ENCODE data around the gene RGS14.
"Not testable (repeated sequence)": the region's sequence is repeated elsewhere in the genome, so short reads cannot be mapped to it uniquely, and the experiment has no call there.

RGS14 gene

DNA sequence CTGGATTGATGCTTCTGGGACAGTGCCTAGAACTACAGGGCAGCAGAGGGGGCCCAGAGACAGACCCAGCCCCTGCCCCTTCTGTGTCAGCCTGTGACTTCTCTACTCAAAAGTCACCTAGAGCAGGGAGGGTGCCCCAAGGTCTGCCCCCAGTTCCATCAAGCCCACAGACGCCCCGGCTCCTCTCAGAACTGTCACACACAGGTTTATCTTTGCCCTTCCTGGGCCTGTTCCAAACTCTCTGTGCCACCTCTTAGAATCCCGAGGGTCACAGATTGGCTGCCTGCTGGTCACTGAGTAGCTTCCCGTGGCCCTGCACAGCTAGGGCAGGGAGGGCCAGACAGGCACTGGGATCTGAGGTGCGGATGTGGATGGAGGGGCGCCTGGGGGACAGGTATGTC is 1.7 kb downstream of the RGS14 start:
- ATAC-seq (replicated peaks): no peak
- peak overlapping the region; percentile 92 to 98 for H3K27ac Mint-ChIP-seq
- no peak for DNase-seq
- no peaks in the 10 kb centered on the region for H3K9me3 Mint-ChIP-seq
- H3K27me3 Mint-ChIP-seq: no peaks in the 10 kb centered on the region
- H3K36me3 Mint-ChIP-seq (ENCODE audit: insufficient read depth): peaks cover 31% of the 10 kb centered on the region
- H3K4me1 Mint-ChIP-seq (ENCODE audit: low read depth in 2 of 2): peaks cover 70 to 71% of the 10 kb centered on the region in 2 donors
- peak overlapping the region; percentile 87 to 96 for H3K4me3 Mint-ChIP-seq

DNA sequence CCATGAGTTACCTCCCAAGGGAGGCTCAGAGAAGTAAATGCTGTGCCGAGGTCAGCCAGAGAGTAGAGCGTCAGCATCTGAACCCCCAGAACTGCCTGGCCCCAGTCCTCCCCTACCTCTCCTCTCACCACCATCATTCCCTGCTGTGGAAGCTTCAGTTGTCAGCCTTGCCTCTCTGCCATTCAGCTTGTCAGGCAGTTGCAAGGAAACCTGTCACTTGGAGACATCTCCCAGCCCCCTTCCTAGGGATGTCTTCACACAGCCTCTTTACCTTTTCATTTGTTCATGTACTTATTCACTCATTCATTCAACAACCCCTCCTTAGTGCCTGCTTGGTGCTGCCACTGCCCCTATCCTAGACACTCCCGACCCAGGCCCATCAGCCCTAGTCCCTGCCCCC is 2.1 kb downstream of the RGS14 start:
- Mint-ChIP-seq H3K36me3 (ENCODE audit: insufficient read depth) (peaks cover 32% of the 10 kb centered on the region), H3K4me1 (ENCODE audit: low read depth in 2 of 2) (peaks cover 68 to 71% of the 10 kb centered on the region in 2 donors), H3K9me3 (no peaks in the 10 kb centered on the region), H3K4me3 (peak overlapping the region; percentile 87 to 96), H3K27ac (peak overlapping the region; percentile 92 to 98), H3K27me3 (no peaks in the 10 kb centered on the region)
- DNase-seq (no peak), ATAC-seq (replicated peaks) (no peak)

DNA sequence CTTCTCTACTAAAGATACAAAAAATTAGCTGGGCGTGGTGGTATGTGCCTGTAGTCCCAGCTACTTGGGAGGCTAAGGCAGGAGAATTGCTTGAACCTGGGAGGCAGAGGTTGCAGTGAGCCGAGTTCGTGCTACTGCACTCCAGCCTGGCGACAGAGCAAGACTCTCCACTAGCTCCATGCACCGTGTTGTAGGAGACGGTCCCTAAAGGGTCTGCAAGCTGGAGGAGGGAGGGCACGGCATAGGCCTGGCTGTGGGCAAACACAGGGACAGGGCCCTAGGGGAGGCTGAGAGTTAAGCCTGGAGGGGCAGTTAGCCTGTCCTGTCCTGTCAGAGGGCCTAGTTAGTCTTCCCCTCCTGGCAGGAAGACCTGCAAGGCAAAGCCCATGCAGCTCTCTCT is 3.0 kb downstream of the RGS14 start:
- Mint-ChIP-seq H3K4me1 (ENCODE audit: low read depth in 2 of 2) (peaks cover 65% of the 10 kb centered on the region in 2 donors), H3K4me3 (peak overlapping the region; percentile 31), H3K36me3 (ENCODE audit: insufficient read depth) (peaks cover 32% of the 10 kb centered on the region), H3K27ac (peak overlapping the region in 1 of 2 donors; percentile 92)
- not testable (repeated sequence) for H3K27me3 Mint-ChIP-seq; H3K9me3 Mint-ChIP-seq; ATAC-seq (replicated peaks); DNase-seq

DNA sequence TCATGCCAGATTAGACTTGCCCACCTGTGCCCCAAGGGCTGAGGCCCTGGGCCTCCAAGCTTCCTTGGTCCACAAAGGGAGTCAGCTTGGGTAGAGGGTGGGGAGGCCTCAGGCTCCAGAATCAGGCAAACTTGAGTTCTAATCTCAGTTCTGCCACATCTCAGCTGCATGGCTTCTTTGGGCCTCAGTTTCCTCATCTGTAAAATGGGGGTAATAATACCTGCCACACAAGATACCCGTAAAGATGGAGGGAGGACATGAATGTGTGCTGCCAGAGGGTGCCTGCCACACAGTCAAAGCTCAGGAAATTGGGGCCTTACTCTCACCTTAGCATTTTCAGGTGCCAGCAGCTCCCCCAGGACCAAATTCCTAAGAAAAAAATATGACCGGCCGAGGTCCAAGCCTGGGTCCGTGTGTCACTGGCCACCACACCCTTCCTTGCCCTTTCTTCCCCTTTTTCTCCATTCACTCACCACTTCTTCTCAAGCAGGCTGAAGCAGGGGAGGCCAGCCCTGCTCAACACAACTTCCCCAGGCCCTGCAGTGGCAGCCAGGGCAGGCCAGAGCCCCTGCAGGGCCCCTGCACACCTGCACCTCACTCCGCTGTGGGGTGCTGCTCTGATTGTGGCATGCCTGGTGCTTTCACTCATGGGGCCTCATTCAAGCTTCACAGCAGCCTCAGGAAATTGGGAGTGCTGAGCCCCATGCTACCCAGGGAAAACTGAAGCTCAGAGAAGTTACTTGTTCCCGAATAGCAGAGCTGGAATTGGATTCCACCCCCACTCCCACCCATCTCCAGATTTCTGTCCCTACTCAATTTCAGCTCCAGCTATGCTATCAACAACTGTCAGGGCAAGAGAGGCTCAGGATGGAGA is 3.9 kb downstream of the RGS14 start:
- ATAC-seq (replicated peaks) (no peak), DNase-seq (no peak)
- Mint-ChIP-seq H3K4me1 (ENCODE audit: low read depth in 2 of 2) (peaks cover 59 to 60% of the 10 kb centered on the region in 2 donors), H3K27ac (peak overlapping the region; percentile 85 to 92), H3K4me3 (peak overlapping the region; percentile 85 to 86), H3K9me3 (no peaks in the 10 kb centered on the region), H3K36me3 (ENCODE audit: insufficient read depth) (peaks cover 32% of the 10 kb centered on the region), H3K27me3 (no peaks in the 10 kb centered on the region)

DNA sequence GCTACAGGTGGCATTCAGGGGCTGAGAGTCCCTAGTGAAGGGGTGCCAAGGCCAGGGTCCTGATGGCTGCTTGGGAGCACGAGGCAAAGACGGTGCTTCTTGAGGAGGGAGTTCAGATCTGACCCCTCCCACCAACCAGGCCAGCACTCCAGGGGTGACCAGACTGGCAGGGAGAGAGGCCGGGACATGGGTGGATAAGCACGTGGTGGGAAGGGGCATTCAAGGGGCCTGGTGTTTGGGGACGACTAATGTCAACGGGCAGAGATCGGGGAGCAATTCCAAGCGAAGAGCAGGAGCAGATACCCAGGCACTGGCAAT is 4.5 kb downstream of the RGS14 start:
- ATAC-seq (replicated peaks) (no peak), DNase-seq (no peak)
- H3K27me3 Mint-ChIP-seq: no peaks in the 10 kb centered on the region
- H3K36me3 Mint-ChIP-seq (ENCODE audit: insufficient read depth): peaks cover 32% of the 10 kb centered on the region
- peaks cover 54% of the 10 kb centered on the region in 2 donors for H3K4me1 Mint-ChIP-seq (ENCODE audit: low read depth in 2 of 2)
- peak overlapping the region; percentile 85 to 86 for H3K4me3 Mint-ChIP-seq
- peak overlapping the region; percentile 85 to 92 for H3K27ac Mint-ChIP-seq
- no peaks in the 10 kb centered on the region for H3K9me3 Mint-ChIP-seq

DNA sequence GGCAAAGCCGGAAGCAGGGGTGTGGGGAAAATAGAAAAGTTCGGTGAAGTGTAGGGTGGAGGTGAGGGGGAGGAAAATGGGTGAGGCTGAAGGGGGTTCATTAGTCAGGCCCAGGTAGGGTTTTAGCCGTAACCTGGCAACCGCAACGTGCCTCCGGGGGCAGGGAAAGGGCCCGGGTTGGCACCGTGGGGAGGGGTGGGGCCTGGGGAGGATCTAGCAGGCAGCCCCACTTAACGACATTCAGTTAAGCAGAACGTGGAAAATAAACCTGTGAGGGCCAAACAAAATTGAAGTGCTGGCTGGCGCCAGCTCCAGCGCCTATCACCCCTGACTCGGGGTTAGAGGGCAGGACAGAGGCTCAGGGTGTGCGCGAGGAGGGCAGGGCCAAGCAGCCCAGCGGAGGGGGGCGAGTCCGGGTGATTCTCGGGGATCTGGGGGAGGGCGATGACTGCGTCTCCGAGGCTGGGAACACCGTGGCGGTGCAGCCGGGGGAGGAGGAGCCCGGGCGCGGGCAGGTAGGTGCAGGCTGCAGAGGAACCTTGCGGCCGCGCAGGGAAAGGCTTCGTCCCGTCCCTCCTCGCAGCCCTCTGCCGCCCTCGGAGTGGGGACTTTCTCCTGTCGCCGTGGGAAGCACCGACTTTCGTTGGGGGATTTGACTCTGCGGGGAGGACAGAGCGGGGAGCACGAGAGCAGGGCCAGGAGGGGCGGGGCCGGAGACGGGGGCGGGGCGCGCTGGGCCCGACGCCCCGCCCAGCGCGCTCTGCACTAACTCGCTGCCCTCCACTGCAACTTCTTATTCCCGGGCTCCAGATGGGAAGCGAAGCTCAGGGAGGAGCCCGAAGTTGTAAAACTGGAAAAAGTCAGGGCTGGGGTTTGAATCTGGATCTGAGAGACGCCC is 5.1 kb downstream of the RGS14 start:
- Mint-ChIP-seq H3K27me3 (no peaks in the 10 kb centered on the region), H3K4me1 (ENCODE audit: low read depth in 2 of 2) (peaks cover 49% of the 10 kb centered on the region in 2 donors), H3K36me3 (ENCODE audit: insufficient read depth) (peaks cover 28% of the 10 kb centered on the region), H3K27ac (peak overlapping the region; percentile 85 to 92), H3K9me3 (no peaks in the 10 kb centered on the region), H3K4me3 (peak overlapping the region; percentile 85 to 86)
- DNase-seq (peak; percentile 46 to 50 (median 48)), ATAC-seq (replicated peaks) (peak; percentile 74)

DNA sequence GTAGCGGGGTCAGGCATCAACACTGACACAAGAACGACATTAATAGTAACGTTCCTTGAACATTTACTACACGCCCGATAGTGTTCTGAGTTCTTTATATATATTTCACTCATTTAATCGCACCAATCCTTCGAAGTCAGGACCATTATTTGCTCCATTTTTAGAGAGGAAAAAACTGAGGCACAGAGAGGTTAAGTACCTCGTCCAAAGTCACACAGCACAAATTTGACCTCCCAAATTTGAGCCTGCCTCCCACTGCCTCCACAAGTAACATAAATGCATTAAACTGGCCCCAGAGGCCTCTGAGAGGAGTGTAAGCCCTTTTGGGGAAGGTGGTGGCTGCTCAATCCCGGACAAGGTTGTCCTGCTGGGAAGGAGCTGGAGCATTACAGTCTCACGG is 5.8 kb downstream of the RGS14 start:
- Mint-ChIP-seq H3K36me3 (ENCODE audit: insufficient read depth) (peaks cover 29% of the 10 kb centered on the region), H3K27ac (peak overlapping the region in 1 of 2 donors; percentile 56)

DNA sequence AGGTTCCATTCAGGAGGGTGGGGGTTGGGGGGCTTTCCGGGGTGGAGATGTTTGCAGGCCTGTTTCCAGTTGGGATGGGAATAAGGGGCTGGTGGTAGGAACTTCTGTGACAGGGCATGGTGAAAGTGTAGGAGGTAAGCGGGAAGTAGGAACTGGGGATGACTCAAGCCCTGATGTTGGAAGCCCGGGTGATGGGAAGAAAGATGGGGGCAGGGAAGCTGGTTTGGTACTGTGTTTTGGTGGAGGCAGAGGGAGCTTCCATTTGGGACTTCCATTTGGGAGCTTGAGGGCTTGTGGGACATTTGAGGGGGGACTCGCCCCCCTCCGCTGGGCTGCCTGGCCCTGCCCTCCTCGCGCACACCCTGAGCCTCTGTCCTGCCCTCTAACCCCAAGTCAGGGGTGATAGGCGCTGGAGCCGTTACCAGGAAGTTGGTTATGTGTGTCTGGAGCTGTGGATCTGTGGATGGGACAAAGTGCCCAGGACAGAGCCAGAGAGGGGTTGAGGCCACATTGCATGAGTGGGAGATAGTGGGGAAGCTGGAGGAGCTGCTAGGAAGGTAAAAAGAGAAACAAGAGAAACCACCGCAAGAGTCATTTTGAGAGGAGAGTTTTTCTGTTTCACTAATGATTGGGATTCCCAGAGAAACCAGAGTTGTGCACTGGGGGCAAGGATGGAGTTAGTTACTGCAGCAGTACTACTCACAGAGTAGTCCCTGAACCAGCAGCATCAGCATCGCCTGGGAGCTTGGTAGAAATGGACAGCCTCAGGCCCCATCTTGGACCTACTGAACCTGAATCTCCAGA is 6.6 kb downstream of the RGS14 start:
- H3K27me3 Mint-ChIP-seq: no peaks in the 10 kb centered on the region
- H3K36me3 Mint-ChIP-seq (ENCODE audit: insufficient read depth): peaks cover 37% of the 10 kb centered on the region
- H3K9me3 Mint-ChIP-seq: no peaks in the 10 kb centered on the region
- ATAC-seq (replicated peaks) (no peak), DNase-seq (no peak)
- H3K4me1 Mint-ChIP-seq (ENCODE audit: low read depth in 2 of 2): peaks cover 45 to 51% of the 10 kb centered on the region in 2 donors
- peak overlapping the region; percentile 29 to 86 for H3K4me3 Mint-ChIP-seq
- H3K27ac Mint-ChIP-seq: peak overlapping the region; percentile 56 to 65

More for the DNA sequence above, 5.8 kb downstream of the RGS14 start:
- Mint-ChIP-seq H3K27me3 (no peaks in the 10 kb centered on the region), H3K9me3 (no peaks in the 10 kb centered on the region), H3K4me3 (peak overlapping the region; percentile 85 to 86), H3K4me1 (ENCODE audit: low read depth in 2 of 2) (peaks cover 46 to 51% of the 10 kb centered on the region in 2 donors)
- ATAC-seq (replicated peaks) (no peak), DNase-seq (no peak)

DNA sequence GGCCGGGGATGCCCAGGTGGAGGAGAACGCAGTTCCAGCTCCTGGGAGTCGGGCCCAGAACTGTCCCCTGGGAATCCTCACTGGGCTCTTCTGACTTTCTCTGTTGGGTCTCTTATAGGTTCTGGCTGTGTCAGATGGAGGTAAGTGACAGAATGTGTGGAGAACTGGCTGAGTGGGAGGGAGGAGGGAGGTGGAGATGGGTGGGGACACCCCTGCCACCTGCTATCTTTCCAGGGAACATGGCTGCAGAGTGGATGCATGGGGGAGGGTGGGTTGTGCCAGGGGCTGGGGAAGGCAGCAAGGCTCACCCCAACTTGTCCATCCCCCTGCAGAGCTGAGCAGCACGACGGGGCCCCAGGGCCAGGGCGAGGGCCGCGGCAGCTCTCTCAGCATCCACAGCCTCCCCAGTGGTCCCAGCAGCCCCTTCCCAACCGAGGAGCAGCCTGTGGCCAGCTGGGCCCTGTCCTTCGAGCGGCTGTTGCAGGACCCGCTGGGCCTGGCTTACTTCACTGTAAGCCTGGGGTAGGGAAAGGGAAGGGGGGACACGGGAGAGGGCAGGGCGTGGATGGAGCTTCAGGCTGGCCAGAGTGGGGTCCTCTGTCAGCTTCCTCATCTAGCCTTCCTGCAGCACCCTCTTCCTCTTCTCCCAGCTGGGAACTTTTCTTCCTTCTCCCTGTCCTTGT is 8.3 kb downstream of the RGS14 start:
- no peaks in the 10 kb centered on the region for H3K9me3 Mint-ChIP-seq
- no peak overlapping the region for H3K4me3 Mint-ChIP-seq
- ATAC-seq (replicated peaks) (no peak), DNase-seq (no peak)
- peak overlapping the region; percentile 65 to 72 for H3K27ac Mint-ChIP-seq
- H3K36me3 Mint-ChIP-seq (ENCODE audit: insufficient read depth): peaks cover 36% of the 10 kb centered on the region
- H3K4me1 Mint-ChIP-seq (ENCODE audit: low read depth in 2 of 2): peaks cover 39 to 41% of the 10 kb centered on the region in 2 donors
- no peaks in the 10 kb centered on the region for H3K27me3 Mint-ChIP-seq

DNA sequence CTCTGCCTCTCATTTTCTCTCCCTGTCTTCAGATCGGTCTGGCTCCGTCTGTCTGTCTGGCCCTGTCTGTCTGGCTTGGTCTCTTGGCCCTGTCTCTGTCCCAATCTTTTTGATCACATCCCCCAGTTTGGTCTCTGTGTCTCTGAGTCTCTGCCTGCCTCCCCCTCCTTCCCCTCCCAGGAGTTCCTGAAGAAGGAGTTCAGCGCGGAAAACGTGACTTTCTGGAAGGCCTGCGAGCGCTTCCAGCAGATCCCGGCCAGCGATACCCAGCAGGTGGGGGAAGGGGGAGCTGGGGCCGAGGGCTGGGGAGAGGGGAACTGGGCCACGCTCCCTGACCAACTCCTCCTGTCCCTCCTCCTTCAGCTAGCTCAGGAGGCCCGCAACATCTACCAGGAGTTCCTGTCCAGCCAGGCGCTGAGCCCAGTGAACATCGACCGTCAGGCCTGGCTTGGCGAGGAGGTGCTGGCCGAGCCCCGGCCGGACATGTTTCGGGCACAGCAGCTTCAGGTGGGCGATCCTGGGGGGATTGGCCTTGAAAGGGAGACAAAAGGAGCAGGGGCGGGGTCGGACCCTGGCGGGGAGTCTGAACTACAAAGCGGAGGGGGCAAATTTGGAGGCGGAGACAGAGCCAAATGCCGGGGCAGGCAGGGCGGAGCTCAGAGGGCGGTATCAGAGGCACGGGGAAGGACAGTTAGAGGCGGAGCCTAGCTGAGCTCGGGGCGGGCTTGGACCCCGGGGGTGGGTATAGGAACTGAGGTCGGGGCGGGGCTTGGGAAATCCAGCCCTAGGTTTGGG is 9.0 kb downstream of the RGS14 start:
- ATAC-seq (replicated peaks): no peak
- Mint-ChIP-seq H3K4me1 (ENCODE audit: low read depth in 2 of 2) (peaks cover 42 to 44% of the 10 kb centered on the region in 2 donors), H3K27ac (peak overlapping the region in 1 of 2 donors; percentile 72), H3K4me3 (no peak overlapping the region), H3K9me3 (no peaks in the 10 kb centered on the region), H3K27me3 (no peaks in the 10 kb centered on the region), H3K36me3 (ENCODE audit: insufficient read depth) (peaks cover 42% of the 10 kb centered on the region)
- DNase-seq: no peak

DNA sequence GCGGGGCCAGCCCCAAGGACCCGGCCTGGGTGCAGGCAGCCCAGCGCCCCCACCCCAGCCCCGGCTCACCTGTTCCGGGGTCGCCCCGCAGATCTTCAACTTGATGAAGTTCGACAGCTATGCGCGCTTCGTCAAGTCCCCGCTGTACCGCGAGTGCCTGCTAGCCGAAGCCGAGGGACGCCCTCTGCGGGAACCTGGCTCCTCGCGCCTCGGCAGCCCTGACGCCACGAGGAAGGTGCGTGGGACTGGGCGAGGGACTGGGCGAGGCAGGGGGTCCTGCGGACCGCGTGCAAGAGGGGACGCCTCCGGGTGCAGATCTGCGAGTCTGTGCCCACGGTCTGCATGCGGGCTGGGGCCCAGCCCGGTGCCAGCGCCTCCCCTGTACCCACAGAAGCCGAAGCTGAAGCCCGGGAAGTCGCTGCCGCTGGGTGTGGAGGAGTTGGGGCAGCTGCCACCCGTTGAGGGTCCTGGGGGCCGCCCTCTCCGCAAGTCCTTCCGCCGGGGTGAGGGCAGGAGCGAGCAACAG is 9.7 kb downstream of the RGS14 start:
- H3K36me3 Mint-ChIP-seq (ENCODE audit: insufficient read depth): peaks cover 47% of the 10 kb centered on the region
- peaks cover 42 to 44% of the 10 kb centered on the region in 2 donors for H3K4me1 Mint-ChIP-seq (ENCODE audit: low read depth in 2 of 2)
- DNase-seq (no peak), ATAC-seq (replicated peaks) (no peak)
- H3K9me3 Mint-ChIP-seq: no peaks in the 10 kb centered on the region
- H3K27me3 Mint-ChIP-seq: no peaks in the 10 kb centered on the region
- H3K27ac Mint-ChIP-seq: no peak overlapping the region
- no peak overlapping the region for H3K4me3 Mint-ChIP-seq

All from effector memory CD8-positive, alpha-beta T cell (primary cell).